ENCODE measurements around the gene DHTKD1.
A peak's percentile ranks its signal among the peaks of the same experiment; 100 is the strongest.
"Not testable (repeated sequence)": the region's sequence is repeated elsewhere in the genome, so short reads cannot be mapped to it uniquely, and the experiment has no call there.

The DHTKD1 gene

GRCh38 chr10:12063483-12063818 is 5.3 kb upstream of the DHTKD1 start:
- no peak for DNase-seq

- DNase-seq: no peak
Observed at GRCh38 chr10:12067336-12067735, 1.4 kb upstream of the DHTKD1 start.

- DNase-seq: not testable (repeated sequence)
Observed at GRCh38 chr10:12071441-12071840, 2.7 kb downstream of the DHTKD1 start.

GRCh38 chr10:12073526-12073925 is 4.8 kb downstream of the DHTKD1 start:
- DNase-seq: no peak

- no peak for DNase-seq
Observed at GRCh38 chr10:12077580-12078180, 8.9 kb downstream of the DHTKD1 start.

- no peak for DNase-seq
Observed at GRCh38 chr10:12081470-12081869, 12.7 kb downstream of the DHTKD1 start.

- DNase-seq: no peak
Observed at GRCh38 chr10:12081879-12082557, 13.3 kb downstream of the DHTKD1 start.

- no peak for DNase-seq
Observed at GRCh38 chr10:12088919-12089318, 20.2 kb downstream of the DHTKD1 start.

- DNase-seq: no peak
Observed at GRCh38 chr10:12091421-12091820, 22.7 kb downstream of the DHTKD1 start.

DNA sequence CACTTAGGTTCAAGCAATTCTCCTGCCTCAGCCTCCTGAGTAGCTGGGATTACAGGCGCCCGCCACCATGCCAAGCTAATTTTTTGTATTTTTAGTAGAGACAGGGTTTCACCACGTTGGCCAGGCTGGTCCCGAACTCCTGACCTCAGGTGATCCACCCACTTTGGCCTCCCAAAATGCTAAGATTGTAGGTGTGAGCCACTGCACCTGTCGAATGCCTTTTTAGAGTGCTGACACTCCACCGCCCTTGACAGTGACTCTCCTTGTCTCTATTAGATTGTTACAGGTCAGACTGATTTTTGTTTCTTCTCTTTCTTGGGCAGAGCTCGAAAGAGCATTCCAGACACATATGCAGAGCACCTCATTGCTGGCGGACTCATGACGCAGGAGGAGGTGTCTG is 28.6 kb downstream of the DHTKD1 start:
- DNase-seq: not testable (repeated sequence)

- no peak for DNase-seq
Observed at GRCh38 chr10:12097791-12098190, 29.0 kb downstream of the DHTKD1 start.

DNA sequence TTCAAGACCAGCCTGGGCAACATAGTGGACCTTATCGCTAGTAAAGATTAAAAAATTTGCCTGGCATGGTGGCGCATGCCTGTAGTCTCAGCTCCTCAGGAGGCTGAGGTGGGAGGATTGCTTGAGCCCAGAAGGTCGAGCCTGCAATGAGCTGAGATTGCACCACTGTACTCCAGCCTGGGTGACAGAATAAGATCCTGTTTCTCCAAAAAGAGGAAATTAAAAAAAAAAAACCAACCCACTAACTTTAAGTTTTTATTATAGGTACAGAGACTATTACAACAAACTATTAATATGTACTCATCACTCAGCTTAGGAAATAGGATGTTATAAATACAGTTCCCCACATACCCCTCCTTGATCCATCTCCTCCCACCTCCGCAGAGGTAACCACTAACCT is 30.2 kb downstream of the DHTKD1 start:
- no peak for DNase-seq

DNA sequence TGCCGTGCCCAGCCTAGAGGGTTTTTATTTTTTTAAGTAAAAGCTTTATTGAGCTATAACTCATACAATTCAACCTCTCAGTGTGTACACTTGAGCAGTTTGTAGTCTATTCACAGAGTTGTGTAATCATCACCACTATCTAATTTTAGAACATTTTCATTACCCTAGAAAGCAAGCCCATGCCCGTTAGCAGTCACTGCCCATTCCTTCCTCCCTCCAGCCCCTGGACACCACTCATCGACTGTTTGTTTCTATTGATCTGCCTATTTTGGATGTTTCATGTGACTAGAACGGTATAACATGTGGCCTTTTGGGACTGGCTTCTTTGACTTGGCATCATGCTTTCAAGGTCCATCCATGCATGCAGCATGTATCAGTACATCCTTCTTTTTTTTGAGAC is 35.0 kb downstream of the DHTKD1 start:
- DNase-seq: no peak

GRCh38 chr10:12107781-12108180 is 39.0 kb downstream of the DHTKD1 start:
- DNase-seq: no peak

DNA sequence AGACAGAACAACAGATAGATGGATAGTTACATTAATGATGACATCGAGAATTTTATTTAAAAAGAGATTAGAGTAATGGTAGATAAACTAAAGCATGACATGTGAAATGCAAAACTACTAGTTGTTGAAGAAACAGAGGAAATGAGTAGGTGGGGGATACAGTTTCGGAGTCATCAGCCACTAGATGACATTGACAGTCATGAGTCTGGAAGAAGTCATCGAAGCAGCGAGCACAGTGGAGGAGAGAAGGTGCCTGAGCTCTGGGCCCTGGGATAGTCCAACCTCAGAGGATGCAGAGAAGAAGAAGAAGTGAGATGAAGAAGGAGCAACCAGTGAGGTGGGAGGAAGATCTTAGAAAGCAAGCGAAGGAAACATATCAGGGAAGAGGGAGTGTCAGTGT is 40.5 kb downstream of the DHTKD1 start:
- no peak for DNase-seq

GRCh38 chr10:12111528-12111927 is 42.8 kb downstream of the DHTKD1 start:
- DNase-seq: no peak

- DNase-seq: no peak
Observed at GRCh38 chr10:12113627-12114026, 44.9 kb downstream of the DHTKD1 start.

GRCh38 chr10:12121673-12122072 is 52.9 kb downstream of the DHTKD1 start:
- DNase-seq: no peak

DNA sequence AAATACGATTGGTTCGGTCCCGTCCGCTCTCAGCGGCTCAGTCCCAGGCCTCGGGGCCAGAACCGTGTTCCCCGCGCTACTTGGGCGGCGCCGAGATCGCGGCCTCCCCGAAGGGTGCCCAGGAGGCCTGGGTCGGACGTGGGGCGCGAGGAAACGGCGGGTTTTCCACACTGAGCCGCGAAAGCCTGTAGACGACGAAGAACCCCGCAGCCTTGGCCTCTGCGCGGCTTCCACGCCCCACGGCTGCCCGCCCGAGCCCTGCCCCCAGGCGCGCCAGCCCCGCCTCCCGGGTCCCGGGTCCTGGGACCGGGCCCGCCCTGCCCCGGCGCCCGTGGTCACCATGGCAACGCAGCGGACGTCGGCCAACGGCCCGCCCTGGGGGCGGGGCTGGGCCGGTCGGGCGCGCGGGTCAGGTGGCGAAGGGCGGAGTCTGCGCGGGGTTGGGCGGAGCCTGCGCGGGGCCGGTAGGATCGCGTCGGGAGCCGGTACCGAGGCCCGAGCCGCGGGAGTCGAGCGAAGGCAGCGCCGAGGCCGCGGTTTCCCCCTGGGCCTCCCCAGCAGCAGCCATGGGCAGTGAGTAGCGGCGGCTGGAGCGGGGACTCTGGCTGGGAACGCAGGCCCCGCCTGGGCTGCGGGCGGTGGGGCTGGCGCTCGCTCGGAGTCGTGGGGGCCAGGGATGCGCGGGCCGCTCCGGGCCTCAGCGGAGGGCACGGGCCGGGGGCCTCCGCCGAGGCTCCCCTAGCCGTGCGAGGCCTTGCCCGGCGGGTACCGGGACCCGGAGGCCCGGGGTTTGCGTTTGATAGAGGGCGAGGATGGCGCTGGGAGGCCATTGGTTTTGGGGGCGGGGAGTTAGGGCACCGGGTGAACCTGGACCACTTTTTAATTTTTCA is 60.7 kb downstream of the DHTKD1 start, which contains the start of gene SEC61A2:
SEC61A2 (plus strand) TSS at position 456 of the 890 bp plus-strand sequence; CDS start at position 567, 111 bp downstream.
- DNase-seq: peak; percentile 98

- DNase-seq: peak in 1 of 2 experiments; percentile 39
Observed at GRCh38 chr10:12130237-12130872, 61.6 kb downstream of the DHTKD1 start.

DNA sequence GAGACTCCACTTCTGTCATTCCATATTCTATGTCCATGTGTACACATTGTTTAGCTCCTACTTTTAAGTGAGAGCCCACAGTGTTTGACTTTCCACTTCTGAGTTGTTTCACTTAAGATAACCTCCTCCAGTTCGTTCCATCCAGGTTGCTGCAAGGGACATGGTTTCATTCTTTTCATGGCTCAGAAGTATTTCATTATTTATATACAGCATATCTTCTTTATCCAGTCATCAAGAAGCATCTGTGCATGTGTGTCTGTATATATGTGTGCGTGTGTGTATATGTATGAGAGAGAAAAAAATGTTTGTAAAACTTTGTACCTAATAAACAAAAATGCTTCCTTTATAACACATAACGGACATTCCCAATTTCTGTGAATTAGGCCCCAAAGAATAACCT is 66.9 kb downstream of the DHTKD1 start:
- no peak for DNase-seq

DNA sequence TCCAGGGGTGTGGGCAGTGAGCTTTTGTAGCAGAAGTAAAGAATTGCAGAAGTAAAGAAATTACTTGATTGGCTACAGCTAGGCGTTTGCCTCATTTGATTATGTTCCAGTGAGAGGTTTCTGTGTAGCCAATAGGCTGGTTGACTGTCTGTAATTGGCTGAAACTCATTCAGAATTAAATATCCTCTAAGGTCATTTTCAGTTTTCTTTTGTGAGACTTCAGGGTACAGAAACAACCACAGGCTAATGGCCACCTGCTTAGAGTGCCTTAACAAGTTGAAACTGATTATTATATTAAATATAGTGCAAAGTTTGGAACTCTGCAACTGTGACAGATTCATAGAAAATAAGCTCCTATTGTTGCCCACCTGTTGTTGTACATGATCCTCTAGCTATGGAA is 71.3 kb downstream of the DHTKD1 start:
- no peak for DNase-seq

GRCh38 chr10:12144538-12144937 is 75.8 kb downstream of the DHTKD1 start:
- DNase-seq: no peak
